Neutrophil (primary cell): Measurements from ENCODE around the gene RESP18.
"Not testable (repeated sequence)": the region's sequence is repeated elsewhere in the genome, so short reads cannot be mapped to it uniquely, and the experiment has no call there.

Experiments
- H3K27ac ChIP-seq: fragments of 200-600 bp; sonication (generic); 2 replicates; pipeline ENCODE4 v1.5.1; 2016; ENCODE audit warnings: mild to moderate bottlenecking, moderate library complexity
- H3K27me3 ChIP-seq: fragments of 200-600 bp; sonication (generic); 2 replicates; pipeline ENCODE4 v1.6.0; 2016; ENCODE audit warnings: mild to moderate bottlenecking
- H3K36me3 ChIP-seq: fragments of 200-600 bp; sonication (generic); 2 replicates; pipeline ENCODE4 v1.5.1; 2017
- H3K4me1 ChIP-seq, 2 experiments: fragments of 200-600 bp in 1 of 2; sonication (generic) in 1 of 2; 1 replicate in 1 of 2; 2 replicates in 1 of 2; pipeline versions ENCODE4 v1.5.1 to v1.6.1; 2013 to 2016; ENCODE audit warnings: low read depth in 1 of 2, low read length in 1 of 2, mild to moderate bottlenecking in 1 of 2, moderate library complexity in 1 of 2; ENCODE audit not compliant: control insufficient read depth in 1 of 2, insufficient read depth in 1 of 2
- H3K4me3 ChIP-seq, 2 experiments: fragments of 200-600 bp in 1 of 2; sonication (generic) in 1 of 2; 1 replicate in 1 of 2; 2 replicates in 1 of 2; pipeline ENCODE4 v1.5.1; 2013 to 2016; ENCODE audit warnings: low read depth in 1 of 2, low read length in 1 of 2, mild to moderate bottlenecking in 1 of 2, moderate library complexity in 1 of 2
- H3K9me3 ChIP-seq: fragments of 200-600 bp; sonication (generic); 2 replicates; pipeline ENCODE4 v1.5.1; 2016
- TF ChIP-seq, protein P1 (sequence below): fragments of 200-600 bp; sonication (generic); IDR thresholded peaks from 2 replicates; pipeline ENCODE4 v1.5.1; 2016; ENCODE audit warnings: antibody characterized with exemption

Gene RESP18

DNA sequence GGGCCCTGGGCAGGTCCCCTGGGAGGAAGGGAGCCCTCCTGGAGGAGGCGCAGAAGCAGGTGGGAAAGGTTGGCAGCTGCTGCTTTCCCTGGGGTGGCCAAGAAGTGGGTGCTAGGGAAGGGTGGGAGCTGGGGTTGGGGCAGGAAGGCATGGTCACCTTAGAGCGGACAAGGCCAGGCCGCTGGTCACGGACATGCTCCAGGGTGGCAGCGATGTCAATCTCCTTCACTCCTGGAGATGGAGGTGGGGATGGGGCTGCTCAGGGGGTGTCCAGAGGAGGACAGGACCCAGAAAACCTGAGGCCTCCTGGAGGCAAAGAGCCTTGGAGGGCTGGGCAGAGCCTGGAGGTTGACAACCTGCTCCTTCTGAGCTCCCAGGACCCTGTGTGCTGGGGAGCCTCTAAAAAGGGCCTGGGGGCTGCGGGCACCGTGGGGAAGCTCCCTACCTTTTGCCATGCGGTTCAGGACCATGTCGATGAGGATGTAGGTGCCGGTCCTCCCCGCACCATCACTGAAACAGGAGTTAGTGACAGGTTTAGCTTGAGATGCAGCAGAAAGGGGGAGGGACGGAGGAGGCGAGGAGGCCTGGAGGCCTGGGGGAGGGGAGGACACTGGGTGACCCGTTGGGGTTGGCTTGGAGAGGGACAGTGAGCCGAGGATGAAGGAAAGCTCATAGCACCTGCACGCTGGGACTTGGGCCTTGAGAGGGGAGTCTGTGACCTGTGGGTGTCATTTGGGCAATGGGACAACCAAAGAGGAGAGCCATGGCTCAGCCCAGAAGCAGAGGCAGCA lies 42.0 kb downstream of the RESP18 start:
- TF ChIP-seq, protein P1, sequence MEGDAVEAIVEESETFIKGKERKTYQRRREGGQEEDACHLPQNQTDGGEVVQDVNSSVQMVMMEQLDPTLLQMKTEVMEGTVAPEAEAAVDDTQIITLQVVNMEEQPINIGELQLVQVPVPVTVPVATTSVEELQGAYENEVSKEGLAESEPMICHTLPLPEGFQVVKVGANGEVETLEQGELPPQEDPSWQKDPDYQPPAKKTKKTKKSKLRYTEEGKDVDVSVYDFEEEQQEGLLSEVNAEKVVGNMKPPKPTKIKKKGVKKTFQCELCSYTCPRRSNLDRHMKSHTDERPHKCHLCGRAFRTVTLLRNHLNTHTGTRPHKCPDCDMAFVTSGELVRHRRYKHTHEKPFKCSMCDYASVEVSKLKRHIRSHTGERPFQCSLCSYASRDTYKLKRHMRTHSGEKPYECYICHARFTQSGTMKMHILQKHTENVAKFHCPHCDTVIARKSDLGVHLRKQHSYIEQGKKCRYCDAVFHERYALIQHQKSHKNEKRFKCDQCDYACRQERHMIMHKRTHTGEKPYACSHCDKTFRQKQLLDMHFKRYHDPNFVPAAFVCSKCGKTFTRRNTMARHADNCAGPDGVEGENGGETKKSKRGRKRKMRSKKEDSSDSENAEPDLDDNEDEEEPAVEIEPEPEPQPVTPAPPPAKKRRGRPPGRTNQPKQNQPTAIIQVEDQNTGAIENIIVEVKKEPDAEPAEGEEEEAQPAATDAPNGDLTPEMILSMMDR, result no peak
- H3K4me1 ChIP-seq, result peaks cover 11% of the 10 kb centered on the region in 2 experiments

DNA sequence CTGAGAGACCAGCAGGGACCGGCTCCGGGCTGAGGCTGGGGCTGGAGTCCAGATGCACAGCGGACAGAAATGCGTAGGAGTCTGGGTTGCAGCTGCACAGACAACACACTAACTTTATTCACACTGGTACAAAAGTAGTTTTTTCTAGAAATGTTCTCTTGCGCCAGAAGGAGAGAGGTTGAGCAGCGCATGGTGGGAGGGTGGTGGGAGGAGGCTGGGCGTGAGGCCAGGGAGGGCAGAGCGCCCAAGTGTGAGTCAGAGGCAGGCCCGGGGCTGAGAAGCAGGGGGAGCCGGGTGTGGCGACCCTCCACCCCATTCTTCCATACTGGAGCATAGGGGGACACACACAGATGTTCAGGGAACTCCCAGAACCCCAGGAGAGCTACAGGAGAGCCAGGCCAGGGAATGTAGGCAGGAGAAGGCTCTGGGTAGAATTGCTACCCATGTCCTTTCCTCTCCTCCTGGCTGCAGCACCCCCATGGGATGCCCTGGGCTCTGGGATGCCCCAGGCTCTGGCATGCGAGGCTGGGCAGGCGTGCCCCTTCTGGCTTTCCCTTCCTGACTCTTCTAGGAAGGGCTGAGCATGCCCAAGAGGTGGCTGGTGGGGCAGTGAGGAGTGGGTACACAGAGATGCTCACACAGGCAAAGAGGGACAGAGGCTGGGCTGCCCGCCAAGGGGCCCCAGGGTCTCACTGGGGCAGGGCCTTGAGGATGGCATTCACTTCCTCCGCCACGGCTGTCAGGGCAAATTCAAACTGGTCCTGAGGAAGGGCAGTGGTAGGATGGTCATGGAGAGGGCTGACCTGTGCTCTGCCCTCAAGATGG lies 42.8 kb downstream of the RESP18 start:
- TF ChIP-seq, protein P1, result no peak
- Histone ChIP-seq H3K9me3 (no peaks in the 10 kb centered on the region), H3K4me3 (no peak overlapping the region), H3K36me3 (peaks cover 22% of the 10 kb centered on the region), H3K27ac (no peak overlapping the region), H3K4me1 (peaks cover 6 to 7% of the 10 kb centered on the region in 2 experiments), H3K27me3 (peaks cover 49% of the 10 kb centered on the region)

More for the DNA sequence above, 42.0 kb downstream of the RESP18 start:
- H3K27me3 ChIP-seq, result peaks cover 57% of the 10 kb centered on the region
- H3K27ac ChIP-seq, result no peak overlapping the region
- no peak overlapping the region for H3K4me3 ChIP-seq
- no peaks in the 10 kb centered on the region for H3K9me3 ChIP-seq
- peaks cover 14% of the 10 kb centered on the region for H3K36me3 ChIP-seq

DNA sequence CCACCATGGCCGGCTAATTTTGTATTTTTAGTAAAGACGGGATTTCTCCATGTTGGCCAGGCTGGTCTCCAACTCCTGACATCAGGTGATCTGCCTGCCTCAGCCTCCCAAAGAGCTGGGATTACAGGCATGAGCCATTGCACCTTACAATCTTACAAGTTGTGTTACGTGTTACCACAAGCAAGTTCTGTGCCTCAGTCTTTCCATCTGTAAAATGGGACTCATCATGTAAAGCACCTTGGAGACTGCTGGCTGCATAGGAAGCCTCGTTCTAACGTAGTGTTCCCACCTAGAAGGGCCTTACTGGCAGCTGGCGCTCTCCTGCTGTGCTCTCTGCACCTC lies 43.4 kb downstream of the RESP18 start:
- peaks cover 28% of the 10 kb centered on the region for H3K36me3 ChIP-seq
- H3K4me3 ChIP-seq, result no peak overlapping the region
- peaks cover 44% of the 10 kb centered on the region for H3K27me3 ChIP-seq
- H3K27ac ChIP-seq, result no peak overlapping the region
- TF ChIP-seq, protein P1, result no peak
- H3K9me3 ChIP-seq, result no peaks in the 10 kb centered on the region
- peaks cover 0 to 3% of the 10 kb centered on the region in 2 experiments for H3K4me1 ChIP-seq

DNA sequence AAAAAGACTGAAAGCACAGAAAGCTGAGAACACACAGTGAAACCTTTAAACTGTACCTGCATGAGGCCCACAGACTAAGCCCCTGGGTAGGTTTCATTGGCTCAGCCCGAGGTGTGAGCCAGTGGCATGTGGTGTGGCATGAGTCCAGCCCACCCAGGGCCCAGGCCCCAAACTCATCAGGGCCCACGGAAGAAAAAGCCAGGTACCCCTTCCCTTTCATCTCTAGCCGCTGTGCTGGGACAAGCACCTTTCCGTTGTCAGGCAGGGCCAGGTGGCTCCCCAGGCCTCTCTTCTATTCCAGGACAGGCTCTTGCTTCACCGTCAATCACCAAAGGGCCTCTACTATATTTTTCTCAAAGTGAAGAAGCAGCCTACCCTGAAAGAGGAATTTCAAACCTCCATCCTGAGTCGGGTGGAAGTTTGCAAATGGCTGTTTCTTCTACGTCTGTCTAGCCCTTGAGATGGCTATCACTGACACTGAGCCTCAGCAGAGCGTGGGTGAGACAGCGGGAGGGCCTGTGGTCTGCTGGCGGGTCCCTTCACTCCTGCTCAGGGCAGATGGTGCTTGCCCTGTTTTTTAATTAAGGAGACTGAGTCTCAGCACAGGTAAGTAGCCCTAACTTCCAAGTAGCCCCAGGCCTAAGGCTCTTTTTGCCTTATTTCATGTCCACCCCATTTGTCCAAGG lies 44.8 kb downstream of the RESP18 start:
- peaks cover 43% of the 10 kb centered on the region for H3K36me3 ChIP-seq
- H3K9me3 ChIP-seq, result no peaks in the 10 kb centered on the region
- H3K27me3 ChIP-seq, result peaks cover 30% of the 10 kb centered on the region
- H3K4me3 ChIP-seq, result no peak overlapping the region
- H3K4me1 ChIP-seq, result no peaks in the 10 kb centered on the region
- TF ChIP-seq, protein P1, result no peak
- no peak overlapping the region for H3K27ac ChIP-seq

DNA sequence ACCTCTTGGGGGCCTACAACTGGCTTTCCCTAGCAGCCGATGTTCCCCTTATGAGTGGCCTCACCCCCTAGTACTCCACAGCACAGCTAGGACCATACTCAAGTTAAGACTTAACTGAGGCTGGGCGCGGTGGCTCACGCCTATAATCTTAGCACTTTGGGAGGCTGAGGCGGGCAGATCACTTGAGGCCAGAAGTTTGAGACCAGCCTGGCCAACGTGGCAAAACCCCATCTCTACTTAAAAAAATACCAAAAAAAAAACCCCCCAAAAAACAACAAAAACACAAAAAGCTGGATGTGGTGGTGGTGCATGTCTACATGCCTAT lies 45.5 kb downstream of the RESP18 start:
- H3K9me3 ChIP-seq, H3K27ac ChIP-seq, H3K4me1 ChIP-seq, H3K4me3 ChIP-seq: not testable (repeated sequence)
- peaks cover 49% of the 10 kb centered on the region for H3K36me3 ChIP-seq
- peaks cover 23% of the 10 kb centered on the region for H3K27me3 ChIP-seq
